HG02981 (cell line): Measurements from ENCODE around the gene SUOX.
"Not testable (repeated sequence)": the region's sequence is repeated elsewhere in the genome, so short reads cannot be mapped to it uniquely, and the experiment has no call there.

Experiments
- ATAC-seq: cut with Tn5 transposase; IDR thresholded peaks from one replicate; pipeline ENCODE4 v1.9.1; 2021; ENCODE audit warnings: mild to moderate bottlenecking, moderate library complexity; ENCODE audit not compliant: unreplicated experiment

Gene SUOX

GRCh38 chr12:56017181-56017580 is 20.1 kb downstream of the SUOX start:
- ATAC-seq: no peak

GRCh38 chr12:56018356-56018755 is 21.3 kb downstream of the SUOX start:
- ATAC-seq: no peak

GRCh38 chr12:56020423-56021184 is 23.5 kb downstream of the SUOX start, which contains the start of gene IKZF4:
Gene IKZF4, plus strand, starts transcription at chr12:56021043. Its CDS starts 451 bp downstream, at chr12:56021494.
- ATAC-seq: no peak

GRCh38 chr12:56021889-56022497 is 24.9 kb downstream of the SUOX start:
- no peak for ATAC-seq

- no peak for ATAC-seq
These were observed 31.6 kb downstream of the SUOX start for GRCh38 chr12:56028511-56029165.

- ATAC-seq: no peak
These were observed 32.1 kb downstream of the SUOX start for GRCh38 chr12:56029166-56029519.

- ATAC-seq: no peak
These were observed 32.7 kb downstream of the SUOX start for GRCh38 chr12:56029666-56030293.

GRCh38 chr12:56031987-56032386 is 34.9 kb downstream of the SUOX start:
- ATAC-seq: no peak

GRCh38 chr12:56034586-56035332 is 37.7 kb downstream of the SUOX start:
- ATAC-seq: no peak

- no peak for ATAC-seq
These were observed 40.1 kb downstream of the SUOX start for GRCh38 chr12:56037161-56037560.

- no peak for ATAC-seq
These were observed 41.1 kb downstream of the SUOX start for GRCh38 chr12:56038022-56038655.

- no peak for ATAC-seq
These were observed 43.1 kb downstream of the SUOX start for GRCh38 chr12:56040151-56040550.

GRCh38 chr12:56040963-56041551 is 44.0 kb downstream of the SUOX start:
- ATAC-seq: peak; percentile 2

- ATAC-seq: peak; percentile 97
These were observed 44.7 kb downstream of the SUOX start, which contains the start of gene RPS26 for GRCh38 chr12:56041552-56042429. Gene RPS26, plus strand, starts transcription at chr12:56041918. Its CDS starts 249 bp downstream, at chr12:56042167.

GRCh38 chr12:56042430-56042813 is 45.3 kb downstream of the SUOX start:
- ATAC-seq: not testable (repeated sequence)

- ATAC-seq: no peak
These were observed 45.8 kb downstream of the SUOX start for GRCh38 chr12:56042843-56043242.

GRCh38 chr12:56046027-56046780 is 49.1 kb downstream of the SUOX start:
- ATAC-seq: no peak

GRCh38 chr12:56053407-56053893 is 56.4 kb downstream of the SUOX start:
- no peak for ATAC-seq
